Activated CD4-positive, alpha-beta T cell treated with anti-CD3 and anti-CD28 coated beads, Interleukin-2, amount 10 ng/mL, durations not matched to agents 24 days and 14 days (primary cell): ENCODE results near the gene LRRTM2. TPM values are rescaled to one million over a fixed set of nuclear protein-coding genes. Genes with fewer than 3 reads are reported as not detected.
"Not testable (repeated sequence)": the region's sequence is repeated elsewhere in the genome, so short reads cannot be mapped to it uniquely, and the experiment has no call there.

Experiments
- DNase-seq: peaks from one replicate; pipeline ENCODE4 v3.0.0; 2022
- H3K27ac Mint-ChIP-seq: one replicate; pipeline ENCODE4 v1.8.0; 2022; ENCODE audit warnings: mild to moderate bottlenecking, mixed read lengths
- H3K27me3 Mint-ChIP-seq: one replicate; pipeline ENCODE4 v1.8.0; 2022; ENCODE audit warnings: mixed read lengths
- H3K36me3 Mint-ChIP-seq: one replicate; pipeline ENCODE4 v1.8.0; 2022; ENCODE audit warnings: low read depth, mild to moderate bottlenecking, mixed read lengths
- H3K4me1 Mint-ChIP-seq: one replicate; pipeline ENCODE4 v1.8.0; 2021; ENCODE audit warnings: mixed read lengths
- H3K4me3 Mint-ChIP-seq: one replicate; pipeline ENCODE4 v1.8.0; 2022; ENCODE audit warnings: mild to moderate bottlenecking, moderate library complexity, mixed read lengths
- H3K9me3 Mint-ChIP-seq: one replicate; pipeline ENCODE4 v1.8.0; 2021; ENCODE audit warnings: mixed read lengths
- intact Hi-C: fragments of 100-400 bp; cut with micrococcal nuclease; formaldehyde crosslinking; loops from one replicate; pipeline ENCODE4 v1.15.1; 2023
- total RNA-seq: library from RNA; stranded (reverse); gene quantifications from 2 replicates; pipeline ENCODE4 v1.2.3, GENCODE V29; 2022

The LRRTM2 gene
- total RNA-seq, 1 donor from 2014 or later = 0.07 TPM

DNA sequence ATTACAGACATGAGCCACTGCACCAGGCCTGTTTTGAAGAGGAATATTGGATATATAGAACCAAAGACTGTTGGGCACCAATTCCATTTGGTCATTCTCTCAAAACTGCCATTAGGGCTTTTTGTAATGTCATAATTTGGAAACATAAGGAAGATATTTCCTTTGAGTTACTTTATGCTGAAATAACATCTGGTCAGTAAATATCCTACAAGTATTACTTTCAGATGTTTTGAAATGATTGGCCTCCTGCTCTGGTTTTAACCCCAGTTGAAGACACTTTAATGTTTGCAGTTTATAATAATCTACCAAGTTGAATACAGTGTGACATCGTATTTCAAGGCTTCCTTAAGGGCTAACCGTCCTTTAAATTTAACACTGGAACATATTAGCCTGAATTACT is 33.6 kb downstream of the LRRTM2 start:
- intact Hi-C loops = no loop called here
- no peak for DNase-seq
- Mint-ChIP-seq H3K4me3 (no peak overlapping the region), H3K9me3 (no peaks in the 10 kb centered on the region), H3K4me1 (no peaks in the 10 kb centered on the region), H3K36me3 (no peaks in the 10 kb centered on the region), H3K27me3 (no peaks in the 10 kb centered on the region), H3K27ac (no peak overlapping the region)

DNA sequence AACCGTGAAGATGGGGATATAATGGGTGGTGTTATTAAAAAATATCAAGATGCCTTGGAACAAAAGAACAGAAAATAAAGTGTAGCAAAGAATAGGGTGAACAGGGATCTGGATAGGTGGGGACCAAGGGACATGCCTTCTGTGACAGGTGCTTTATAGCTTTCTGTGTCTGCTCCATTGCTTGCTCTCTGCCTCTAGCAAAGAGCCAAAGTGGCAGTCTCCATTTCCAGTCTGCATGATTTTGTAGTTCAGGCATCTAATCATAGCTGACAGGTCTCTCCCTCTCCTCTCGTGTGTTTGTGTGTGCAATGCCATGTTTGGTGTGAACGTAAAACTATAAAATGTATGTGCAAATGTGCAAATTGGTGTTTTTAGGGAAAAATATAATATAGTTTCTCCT is 35.0 kb downstream of the LRRTM2 start:
- Mint-ChIP-seq H3K36me3 (no peaks in the 10 kb centered on the region), H3K27me3 (no peaks in the 10 kb centered on the region), H3K27ac (no peak overlapping the region), H3K4me3 (no peak overlapping the region), H3K4me1 (no peaks in the 10 kb centered on the region), H3K9me3 (no peaks in the 10 kb centered on the region)
- intact Hi-C loops = no loop called here
- DNase-seq = no peak

GRCh38 chr5:138837160-138837559 is 38.0 kb downstream of the LRRTM2 start:
- Mint-ChIP-seq H3K4me3 (no peak overlapping the region), H3K27ac (no peak overlapping the region), H3K9me3 (no peaks in the 10 kb centered on the region), H3K27me3 (peaks cover 2% of the 10 kb centered on the region), H3K36me3 (no peaks in the 10 kb centered on the region), H3K4me1 (peaks cover 4% of the 10 kb centered on the region)
- no peak for DNase-seq
- intact Hi-C loops = no loop called here

- DNase-seq, intact Hi-C loops, H3K36me3 Mint-ChIP-seq, H3K4me1 Mint-ChIP-seq, H3K4me3 Mint-ChIP-seq, H3K9me3 Mint-ChIP-seq, H3K27me3 Mint-ChIP-seq, H3K27ac Mint-ChIP-seq: not testable (repeated sequence)
Observed at GRCh38 chr5:138834853-138835252, 40.3 kb downstream of the LRRTM2 start.

DNA sequence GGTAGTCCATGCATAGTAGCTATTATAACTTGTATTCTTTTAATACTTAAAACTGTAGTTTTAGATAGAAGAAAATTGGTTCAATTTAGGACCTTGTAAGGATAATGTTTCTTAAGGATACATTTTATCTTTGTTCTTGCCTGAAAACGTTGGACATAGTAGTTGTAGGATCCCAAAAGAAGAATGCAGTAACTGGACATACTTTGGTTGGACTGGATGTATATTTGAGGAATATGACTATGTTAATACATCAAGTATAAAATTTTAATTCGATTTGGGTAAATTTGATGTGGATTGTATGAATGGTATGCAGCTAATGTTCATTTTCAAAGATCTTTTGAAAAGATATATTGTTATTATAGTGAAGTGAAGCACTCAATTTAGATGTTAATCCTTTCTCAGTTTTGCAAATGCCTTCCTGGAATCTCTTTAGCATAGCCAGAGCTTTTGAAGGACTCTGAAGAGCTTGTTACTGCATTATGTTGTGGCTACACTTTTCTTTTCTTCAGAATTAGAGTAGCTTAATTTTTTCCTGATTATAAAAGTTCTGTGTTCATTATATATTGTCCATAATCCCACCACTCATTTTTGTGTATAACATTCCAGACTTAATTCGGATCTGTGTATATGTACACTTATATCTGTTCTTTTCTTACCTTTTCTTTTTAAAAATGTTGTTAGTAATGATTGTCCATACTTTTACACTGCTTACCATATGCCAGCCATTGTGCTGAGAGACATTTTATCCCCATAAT is 41.2 kb downstream of the LRRTM2 start:
- intact Hi-C loops = no loop called here
- peaks cover 2% of the 10 kb centered on the region for H3K27me3 Mint-ChIP-seq
- H3K36me3 Mint-ChIP-seq = peaks cover 4% of the 10 kb centered on the region
- no peak for DNase-seq
- no peak overlapping the region for H3K27ac Mint-ChIP-seq
- H3K4me1 Mint-ChIP-seq = peaks cover 12% of the 10 kb centered on the region
- H3K4me3 Mint-ChIP-seq = no peak overlapping the region
- no peaks in the 10 kb centered on the region for H3K9me3 Mint-ChIP-seq

DNA sequence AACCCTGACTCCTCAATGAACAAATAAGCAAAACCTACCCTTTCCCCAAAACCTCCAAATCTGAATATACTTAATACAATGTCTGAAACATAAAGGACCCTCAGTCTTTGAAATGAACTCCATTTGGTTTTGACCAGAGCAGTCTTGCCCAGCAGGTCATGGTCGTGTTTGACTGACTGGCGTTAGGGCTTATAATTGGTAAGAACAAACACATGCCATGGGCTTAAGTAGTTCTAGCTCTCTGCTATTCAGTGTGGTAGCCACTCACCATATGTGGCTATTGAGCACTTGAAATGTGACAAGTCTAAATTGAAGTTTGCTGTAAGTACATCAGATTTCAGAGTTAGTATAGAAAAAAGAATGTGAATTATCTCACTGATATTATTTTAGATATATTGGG is 42.1 kb downstream of the LRRTM2 start:
- Mint-ChIP-seq H3K9me3 (no peaks in the 10 kb centered on the region), H3K36me3 (peaks cover 9% of the 10 kb centered on the region), H3K4me1 (peaks cover 12% of the 10 kb centered on the region), H3K27me3 (peaks cover 2% of the 10 kb centered on the region), H3K27ac (no peak overlapping the region), H3K4me3 (no peak overlapping the region)
- intact Hi-C loops = no loop called here
- DNase-seq = no peak

- Mint-ChIP-seq H3K4me1 (peaks cover 12% of the 10 kb centered on the region), H3K27ac (no peak overlapping the region), H3K9me3 (no peaks in the 10 kb centered on the region), H3K36me3 (peaks cover 13% of the 10 kb centered on the region), H3K27me3 (peaks cover 2% of the 10 kb centered on the region), H3K4me3 (no peak overlapping the region)
- intact Hi-C loops = no loop called here
- no peak for DNase-seq
Observed at GRCh38 chr5:138832218-138832617, 42.9 kb downstream of the LRRTM2 start.

- Mint-ChIP-seq H3K9me3 (no peaks in the 10 kb centered on the region), H3K27me3 (peaks cover 2% of the 10 kb centered on the region), H3K36me3 (peaks cover 13% of the 10 kb centered on the region), H3K4me3 (no peak overlapping the region), H3K27ac (no peak overlapping the region), H3K4me1 (peaks cover 12% of the 10 kb centered on the region)
- intact Hi-C loops = no loop called here
- DNase-seq = no peak
Observed at GRCh38 chr5:138831703-138832102, 43.4 kb downstream of the LRRTM2 start.

DNA sequence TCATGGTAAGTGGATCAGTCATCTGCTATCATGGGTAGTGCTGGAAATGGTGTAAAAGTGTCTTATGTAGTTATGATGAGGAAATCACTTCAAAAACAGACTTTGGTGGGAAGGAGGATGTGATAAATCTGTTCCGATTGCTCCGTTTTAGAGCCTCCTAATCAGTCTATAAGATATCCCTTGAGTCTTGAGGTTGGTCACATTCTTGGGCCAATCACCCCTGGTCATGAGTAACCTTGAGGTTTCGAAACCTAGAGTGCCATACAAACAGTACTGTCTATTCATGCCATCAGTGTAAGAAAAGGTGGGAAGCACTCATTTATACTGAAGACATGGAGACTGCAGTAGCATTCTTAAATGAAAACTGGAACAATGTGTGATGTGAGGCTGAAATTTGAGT is 45.8 kb downstream of the LRRTM2 start:
- H3K36me3 Mint-ChIP-seq = peaks cover 13% of the 10 kb centered on the region
- intact Hi-C loops = loop anchor here (5.0 kb wide), 1 partner anchor 177 kb away; no protein-coding TSS in a partner anchor
- H3K9me3 Mint-ChIP-seq = no peaks in the 10 kb centered on the region
- H3K4me1 Mint-ChIP-seq = peaks cover 17% of the 10 kb centered on the region
- no peak for DNase-seq
- H3K4me3 Mint-ChIP-seq = no peak overlapping the region
- no peak overlapping the region for H3K27ac Mint-ChIP-seq
- peaks cover 2% of the 10 kb centered on the region for H3K27me3 Mint-ChIP-seq

DNA sequence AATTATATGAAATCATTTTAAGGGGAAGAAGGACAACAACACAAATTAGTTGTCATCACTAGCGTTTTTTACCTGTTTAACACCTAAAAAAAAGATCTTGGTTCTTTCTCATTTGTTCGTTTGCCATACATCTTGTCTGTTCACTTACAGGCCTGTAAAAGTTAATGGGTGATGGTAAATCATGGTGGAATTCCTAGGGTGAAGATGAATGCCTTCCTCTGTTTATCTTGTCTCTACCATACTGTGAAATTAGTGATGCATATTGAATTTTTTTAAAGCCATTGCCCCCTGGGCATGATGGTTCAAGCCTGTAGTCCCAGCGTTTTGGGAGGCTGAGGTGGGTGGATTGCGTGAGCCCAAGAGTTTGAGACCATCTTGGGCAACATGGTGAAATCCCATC is 46.6 kb downstream of the LRRTM2 start:
- Mint-ChIP-seq H3K4me1 (peaks cover 17% of the 10 kb centered on the region), H3K27me3 (peaks cover 2% of the 10 kb centered on the region), H3K9me3 (no peaks in the 10 kb centered on the region), H3K36me3 (peaks cover 13% of the 10 kb centered on the region), H3K4me3 (no peak overlapping the region), H3K27ac (no peak overlapping the region)
- no peak for DNase-seq
- intact Hi-C loops = loop anchor here (5.0 kb wide), 1 partner anchor 176 kb away; no protein-coding TSS in a partner anchor

DNA sequence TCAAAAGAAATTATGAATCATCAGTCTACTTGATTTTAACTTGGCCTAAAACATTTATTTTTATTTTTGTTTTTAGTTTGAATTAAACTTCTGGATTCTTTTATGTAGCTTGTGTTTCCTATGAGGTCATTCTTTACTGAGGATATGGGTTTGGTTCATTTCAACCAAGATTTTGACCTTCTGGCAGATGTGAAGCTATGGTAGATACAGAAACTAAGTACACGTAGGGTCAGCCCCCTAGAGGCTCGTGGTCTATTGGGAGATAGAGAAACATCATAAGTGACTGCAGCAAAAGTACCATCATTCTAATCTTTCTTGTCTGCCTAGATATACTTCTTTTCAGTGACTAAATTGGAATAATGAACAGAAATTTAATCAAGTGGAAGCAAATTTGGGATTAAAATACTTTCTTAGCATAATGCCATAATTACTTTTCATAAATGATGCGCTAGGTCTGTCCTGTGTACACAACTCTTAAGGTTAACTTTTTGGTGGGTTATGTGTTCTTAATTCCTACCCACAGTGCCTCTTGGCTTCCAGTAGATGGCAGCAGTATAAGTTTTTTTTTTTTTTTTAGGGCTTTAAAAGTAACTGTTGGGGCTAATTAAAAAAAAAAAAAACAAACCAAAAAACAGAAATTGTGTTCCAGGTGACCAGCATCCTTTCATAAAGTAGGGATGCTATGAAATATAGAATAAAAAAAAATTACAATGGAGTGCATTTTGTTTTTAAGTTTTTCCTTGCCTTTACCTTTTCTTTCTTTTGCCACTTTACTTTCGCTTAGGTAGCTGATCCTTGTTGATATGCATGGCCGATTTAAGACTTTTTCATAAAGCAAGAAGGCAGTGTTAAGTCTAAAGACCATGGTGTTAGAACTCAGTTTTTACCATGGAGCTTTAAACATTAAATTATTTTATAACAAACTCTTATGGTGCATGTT is 49.9 kb downstream of the LRRTM2 start:
- H3K36me3 Mint-ChIP-seq = peaks cover 13% of the 10 kb centered on the region
- no peak for DNase-seq
- intact Hi-C loops = loop anchor here (1.0 to 5.0 kb wide), 2 partner anchors 173 to 437 kb away; no protein-coding TSS in a partner anchor
- H3K27me3 Mint-ChIP-seq = no peaks in the 10 kb centered on the region
- H3K9me3 Mint-ChIP-seq = no peaks in the 10 kb centered on the region
- peaks cover 8% of the 10 kb centered on the region for H3K4me1 Mint-ChIP-seq
- H3K4me3 Mint-ChIP-seq = no peak overlapping the region
- H3K27ac Mint-ChIP-seq = no peak overlapping the region

DNA sequence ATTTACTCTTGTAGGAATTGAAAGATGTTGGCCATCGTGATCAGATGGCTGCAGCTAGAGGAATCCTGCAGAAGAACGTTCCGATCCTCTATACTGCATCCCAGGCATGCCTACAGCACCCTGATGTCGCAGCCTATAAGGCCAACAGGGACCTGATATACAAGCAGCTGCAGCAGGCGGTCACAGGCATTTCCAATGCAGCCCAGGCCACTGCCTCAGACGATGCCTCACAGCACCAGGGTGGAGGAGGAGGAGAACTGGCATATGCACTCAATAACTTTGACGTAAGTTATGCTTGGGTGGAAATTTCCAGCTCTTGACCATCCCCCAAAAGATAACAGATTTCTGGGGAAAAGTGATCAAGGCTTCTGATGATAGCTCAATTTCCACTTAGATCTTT is 50.6 kb downstream of the LRRTM2 start:
- Mint-ChIP-seq H3K27me3 (no peaks in the 10 kb centered on the region), H3K27ac (no peak overlapping the region), H3K4me3 (no peak overlapping the region), H3K9me3 (no peaks in the 10 kb centered on the region), H3K4me1 (peaks cover 8% of the 10 kb centered on the region), H3K36me3 (peaks cover 12% of the 10 kb centered on the region)
- intact Hi-C loops = no loop called here
- no peak for DNase-seq

- no peak for DNase-seq
- no peaks in the 10 kb centered on the region for H3K9me3 Mint-ChIP-seq
- intact Hi-C loops = no loop called here
Observed at GRCh38 chr5:138820695-138821094, 54.4 kb downstream of the LRRTM2 start.

GRCh38 chr5:138819081-138819480 is 56.1 kb downstream of the LRRTM2 start:
- Mint-ChIP-seq H3K27ac (no peak overlapping the region), H3K4me1 (no peaks in the 10 kb centered on the region), H3K36me3 (no peaks in the 10 kb centered on the region), H3K27me3 (no peaks in the 10 kb centered on the region), H3K9me3 (no peaks in the 10 kb centered on the region), H3K4me3 (no peak overlapping the region)
- intact Hi-C loops = no loop called here
- DNase-seq = no peak

More at GRCh38 chr5:138820695-138821094, 54.4 kb downstream of the LRRTM2 start:
- peaks cover 5% of the 10 kb centered on the region for H3K4me1 Mint-ChIP-seq
- H3K27ac Mint-ChIP-seq = no peak overlapping the region
- H3K27me3 Mint-ChIP-seq = no peaks in the 10 kb centered on the region
- no peaks in the 10 kb centered on the region for H3K36me3 Mint-ChIP-seq
- no peak overlapping the region for H3K4me3 Mint-ChIP-seq
